NCI-H82 treated with DMSO at 0.1 percent for 48 hours (cell line): ENCODE data around the gene NAA16.

ENCODE experiments used
- DNase-seq: peaks from one replicate; lab custom pipeline; 2025; ENCODE audit not compliant: unreplicated experiment; lab: John Stamatoyannopoulos, UW

The NAA16 gene

GRCh38 chr13:41302743-41303142, 8.3 kb upstream of the NAA16 start:
- no peak for DNase-seq

GRCh38 chr13:41304551-41304950, 6.5 kb upstream of the NAA16 start:
- DNase-seq, result no peak

DNA sequence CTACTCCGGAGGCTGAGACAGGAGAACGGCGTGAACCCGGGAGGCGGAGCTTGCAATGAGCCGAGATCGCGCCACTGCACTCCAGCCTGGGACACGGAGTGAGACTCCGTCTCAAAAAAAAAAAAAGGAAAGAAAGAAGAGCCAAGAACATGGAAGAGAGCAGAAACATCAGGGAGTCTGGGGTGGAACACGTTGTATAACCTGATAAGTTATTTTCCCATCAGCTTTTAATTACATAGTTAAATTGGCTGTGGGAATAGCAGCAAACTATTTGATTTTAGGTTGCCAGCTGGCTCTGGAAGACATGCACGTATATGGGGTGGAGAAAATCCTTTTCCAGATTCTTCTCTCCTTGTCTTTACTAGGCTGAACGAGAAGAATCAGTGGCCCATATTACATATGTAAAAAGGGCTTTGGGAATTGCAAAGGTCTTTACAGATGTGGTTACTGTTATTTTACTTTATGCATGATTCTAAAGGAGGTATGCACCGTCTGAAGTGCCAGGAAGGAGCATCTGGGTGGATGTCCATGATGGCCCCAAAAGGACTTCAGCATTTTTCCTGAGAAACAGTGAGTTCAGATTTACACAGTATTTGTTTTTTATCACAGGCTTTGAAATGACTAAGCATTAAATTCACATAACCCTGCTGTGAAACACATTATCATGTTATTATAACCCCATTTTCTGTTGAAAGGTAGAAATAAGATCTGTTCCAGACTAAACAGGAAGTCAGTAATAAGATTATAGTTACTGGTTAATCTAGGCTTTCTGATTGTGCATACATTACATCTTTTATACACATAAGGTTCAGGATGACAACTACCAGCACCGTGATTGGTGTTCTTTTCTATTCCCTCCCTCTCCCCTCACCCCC, 4.6 kb upstream of the NAA16 start:
- DNase-seq, result no peak

- no peak for DNase-seq
Measured at GRCh38 chr13:41307884-41308640, 3.0 kb upstream of the NAA16 start.

- DNase-seq, result no peak
Measured at GRCh38 chr13:41311406-41312175, 524 bp downstream of the NAA16 start.

DNA sequence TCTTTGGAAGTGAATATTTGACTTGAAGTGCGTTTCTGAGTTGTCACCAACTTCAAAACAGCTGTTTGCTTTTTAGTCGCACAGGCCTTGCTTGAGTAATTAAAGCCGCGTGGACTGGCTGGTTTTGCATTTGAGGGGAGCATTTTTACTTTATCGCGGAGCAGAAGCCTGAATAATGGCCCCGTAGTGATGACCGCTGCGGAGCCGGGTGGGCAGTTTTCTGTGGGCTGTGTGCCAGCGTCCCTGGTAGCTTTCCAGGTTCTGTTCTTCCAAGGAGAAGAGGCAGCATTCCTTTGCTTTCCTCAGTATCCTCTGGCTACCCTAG, 1.1 kb downstream of the NAA16 start:
- DNase-seq, result peak; percentile 26

DNA sequence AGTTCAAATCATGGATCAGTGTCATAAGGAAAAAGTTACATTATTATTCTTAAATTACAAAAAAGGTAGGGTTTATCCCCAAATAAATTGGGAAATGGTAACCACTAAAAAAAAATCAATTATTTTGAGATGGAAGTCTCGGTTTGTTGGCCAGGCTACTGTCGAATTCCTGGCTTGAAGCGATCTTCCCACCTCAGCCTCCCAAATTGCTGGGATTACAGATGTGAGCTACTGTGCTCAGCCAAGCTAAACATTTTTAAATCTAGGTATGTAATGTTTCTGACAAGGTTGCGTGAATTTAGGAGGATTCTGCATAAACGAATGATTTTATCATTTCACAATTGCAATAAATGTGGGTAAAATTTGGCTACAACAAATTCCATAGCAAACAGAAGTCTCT, 2.0 kb downstream of the NAA16 start:
- DNase-seq, result no peak

DNA sequence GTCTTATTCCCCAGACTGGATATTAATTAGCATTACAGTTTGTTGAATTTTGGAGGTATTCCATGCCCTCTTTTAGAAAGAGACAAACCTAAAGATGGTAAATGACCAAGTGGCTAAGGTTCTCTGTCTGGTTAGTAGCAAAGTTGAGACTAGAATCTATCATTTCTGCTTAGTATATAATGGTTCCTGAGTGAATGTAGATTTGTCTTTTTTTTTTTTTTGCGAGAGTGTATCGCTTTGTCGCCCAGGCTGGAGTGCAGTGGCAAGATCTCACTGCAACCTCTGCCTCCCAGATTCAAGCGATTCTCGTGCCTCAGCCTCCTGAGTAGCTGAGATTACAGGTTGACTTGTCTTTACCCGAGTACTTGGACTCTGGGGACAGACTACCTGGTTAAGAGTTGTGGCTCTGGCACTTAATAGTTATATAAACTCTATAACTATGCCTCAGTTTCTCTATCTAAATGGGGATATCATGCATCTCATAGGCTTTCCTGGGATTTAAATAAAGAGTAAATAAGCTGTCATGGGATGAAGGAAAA, 2.7 kb downstream of the NAA16 start:
- DNase-seq, result no peak

DNA sequence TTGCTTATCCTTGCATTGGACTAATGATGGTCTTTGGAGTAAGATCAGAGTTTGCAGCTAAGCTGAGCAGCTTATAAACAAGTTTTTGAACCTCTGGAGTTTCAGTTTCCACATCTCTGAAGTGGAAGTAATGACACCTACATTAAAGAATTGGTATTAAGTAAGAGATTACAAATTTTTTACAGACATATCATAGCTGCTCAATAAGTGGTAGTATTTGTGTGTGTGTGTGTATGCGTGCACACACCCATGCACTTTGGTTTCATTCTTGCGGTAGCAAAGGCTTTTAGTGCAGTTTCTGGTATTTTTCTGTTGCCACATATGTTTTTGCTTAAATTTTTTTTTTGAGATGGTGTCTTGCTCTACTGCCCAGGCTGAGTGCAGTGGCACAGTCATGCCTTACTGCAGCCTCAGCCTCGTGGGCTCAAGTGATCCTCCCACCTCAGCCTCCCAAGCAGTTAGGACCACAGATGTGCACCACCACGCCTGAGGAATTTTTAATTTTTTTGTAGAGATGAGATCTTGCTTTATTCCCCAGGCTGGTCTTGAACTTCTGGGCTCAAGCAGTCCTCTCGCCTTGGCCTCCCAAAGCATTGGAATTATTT, 4.5 kb downstream of the NAA16 start:
- no peak for DNase-seq

GRCh38 chr13:41317243-41317642, 6.2 kb downstream of the NAA16 start:
- DNase-seq, result no peak

DNA sequence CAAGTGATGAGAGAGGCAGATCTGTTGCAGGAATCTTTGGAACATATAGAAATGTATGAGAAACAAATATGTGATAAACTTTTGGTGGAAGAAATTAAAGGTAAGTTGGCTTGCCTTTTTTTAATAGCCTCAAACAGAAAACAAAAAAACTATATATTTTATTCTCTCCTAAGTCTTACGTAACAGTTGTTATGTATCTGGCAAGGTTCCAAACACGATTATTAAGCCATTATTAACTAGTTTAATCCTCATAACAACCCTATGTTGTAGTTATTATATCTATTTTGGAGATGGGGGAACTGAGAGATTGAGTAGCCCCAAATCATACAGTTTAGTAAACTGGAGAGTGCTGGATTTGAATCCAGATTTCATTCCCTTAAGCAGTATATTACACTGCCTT, 14.7 kb downstream of the NAA16 start:
- DNase-seq, result no peak

GRCh38 chr13:41326661-41327060, 15.6 kb downstream of the NAA16 start:
- no peak for DNase-seq

GRCh38 chr13:41327994-41328790, 17.1 kb downstream of the NAA16 start:
- DNase-seq, result no peak

DNA sequence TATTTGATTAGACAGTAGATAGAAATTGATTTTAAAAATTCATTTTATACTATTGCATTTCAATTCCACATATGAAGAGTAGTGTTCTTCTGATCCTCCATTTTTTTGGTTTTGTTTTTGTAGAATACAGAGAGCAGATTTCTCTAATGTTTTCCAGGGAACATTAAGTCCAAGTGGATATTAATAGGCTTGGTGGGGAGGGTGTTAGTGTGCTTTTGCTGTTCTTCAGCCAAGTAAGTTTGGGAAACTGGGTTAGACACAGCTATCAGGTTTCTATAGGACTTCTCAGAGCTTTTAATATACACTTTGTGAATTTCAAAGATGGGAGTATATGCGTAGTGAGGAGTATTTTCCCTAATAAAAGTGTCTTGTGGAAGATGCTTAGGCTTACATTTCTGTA, 21.8 kb downstream of the NAA16 start:
- no peak for DNase-seq

DNA sequence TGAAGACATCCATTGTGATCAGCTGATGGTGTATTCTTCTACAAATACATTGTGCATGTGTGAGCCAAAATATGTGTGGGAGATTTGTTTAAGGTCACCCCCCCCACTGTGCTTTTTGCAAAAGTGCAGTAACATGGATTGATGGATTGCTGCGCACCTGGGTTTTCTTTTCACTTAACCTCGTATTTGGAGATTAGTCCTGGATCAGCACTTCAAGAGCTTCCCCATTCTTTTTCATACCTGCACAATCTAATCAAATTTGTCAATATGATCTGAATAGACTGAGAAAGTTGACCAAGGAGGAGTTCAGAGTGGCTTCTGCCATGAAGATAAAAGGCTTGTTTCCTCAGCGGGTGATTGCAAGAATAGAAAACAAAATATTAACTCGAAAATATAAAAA, 23.7 kb downstream of the NAA16 start:
- DNase-seq, result no peak

GRCh38 chr13:41344358-41344757, 33.3 kb downstream of the NAA16 start:
- DNase-seq, result no peak

DNA sequence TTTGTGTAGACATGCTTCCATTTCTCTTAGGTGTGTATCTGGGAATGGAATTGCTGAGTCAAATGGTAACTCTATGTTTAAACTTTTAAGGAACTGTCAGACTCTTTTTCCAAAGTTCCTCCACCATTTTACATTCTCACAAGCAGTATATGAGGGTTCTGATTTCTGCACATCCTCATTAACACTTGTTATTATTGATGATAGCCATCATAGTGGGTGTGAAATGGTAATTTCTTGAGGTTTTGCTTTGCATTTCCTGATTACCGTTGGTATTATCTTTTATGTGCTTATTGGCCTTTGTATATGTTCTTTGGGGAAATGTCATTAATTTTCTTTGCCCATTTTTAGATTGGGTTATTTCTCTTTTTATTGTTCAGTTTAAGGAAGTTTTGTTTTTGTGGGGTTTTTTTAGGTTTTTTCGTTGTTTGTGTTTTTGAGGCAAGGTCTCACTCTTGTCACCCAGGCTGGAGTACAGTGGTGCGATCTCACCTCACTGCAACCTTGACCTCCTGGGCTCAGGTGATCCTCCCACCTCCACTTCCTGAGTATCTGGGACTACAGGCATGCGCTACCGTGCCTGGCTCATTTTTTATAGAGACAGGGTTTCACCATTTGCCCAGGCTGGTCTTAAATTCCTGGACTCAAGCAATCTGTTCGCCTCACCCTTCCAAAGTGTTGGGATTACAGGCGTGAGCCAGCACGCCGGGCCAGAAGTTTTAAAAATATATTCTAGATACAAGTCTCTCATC, 34.3 kb downstream of the NAA16 start:
- DNase-seq, result no peak

- DNase-seq, result no peak
Measured at GRCh38 chr13:41345914-41346589, 35.0 kb downstream of the NAA16 start.
